ENCODE results near the gene TMEM121B.

GRCh38 chr22:17130199-17130598 lies 9.0 kb upstream of the TMEM121B start:
- TF ChIP-seq CTCF (IDR thresholded peaks at IDR 0.05) (no peak), POLR2A (IDR thresholded peaks at IDR 0.05) (no peak)

All from testis (tissue), 2 donors.